Measurements from ENCODE around the gene DPH3.
"Not testable (repeated sequence)": the region's sequence is repeated elsewhere in the genome, so short reads cannot be mapped to it uniquely, and the experiment has no call there.

DPH3 gene

GRCh38 chr3:16264708-16265454, at the start of gene DPH3, which contains the start of gene OXNAD1:
Gene DPH3, minus strand, starts transcription at chr3:16264943. Its CDS starts 67 bp downstream, at chr3:16264876.
Gene OXNAD1, plus strand, starts transcription at chr3:16265212. Its CDS starts 5,741 bp downstream, at chr3:16270953.
- peak; percentile 99 for DNase-seq

- DNase-seq = no peak
Measured at GRCh38 chr3:16313886-16314645, 49.3 kb upstream of the DPH3 start.

- DNase-seq = peak; percentile 43
Measured at GRCh38 chr3:16311960-16312451, 47.3 kb upstream of the DPH3 start.

- DNase-seq = not testable (repeated sequence)
Measured at GRCh38 chr3:16310486-16310885, 45.7 kb upstream of the DPH3 start.

- peak; percentile 63 for DNase-seq
Measured at GRCh38 chr3:16309558-16309957, 44.8 kb upstream of the DPH3 start.

- DNase-seq = no peak
Measured at GRCh38 chr3:16308727-16309126, 44.0 kb upstream of the DPH3 start.

- DNase-seq = no peak
Measured at GRCh38 chr3:16307832-16308531, 43.2 kb upstream of the DPH3 start.

- peak; percentile 40 for DNase-seq
Measured at GRCh38 chr3:16305111-16305541, 40.4 kb upstream of the DPH3 start.

- no peak for DNase-seq
Measured at GRCh38 chr3:16304061-16305010, 39.6 kb upstream of the DPH3 start.

- no peak for DNase-seq
Measured at GRCh38 chr3:16303037-16303575, 38.4 kb upstream of the DPH3 start.

- DNase-seq = no peak
Measured at GRCh38 chr3:16302082-16302631, 37.4 kb upstream of the DPH3 start.

- no peak for DNase-seq
Measured at GRCh38 chr3:16301507-16301906, 36.8 kb upstream of the DPH3 start.

GRCh38 chr3:16300881-16301359, 36.2 kb upstream of the DPH3 start:
- peak; percentile 33 for DNase-seq

- no peak for DNase-seq
Measured at GRCh38 chr3:16300307-16300706, 35.6 kb upstream of the DPH3 start.

- no peak for DNase-seq
Measured at GRCh38 chr3:16299746-16300145, 35.0 kb upstream of the DPH3 start.

GRCh38 chr3:16298891-16299290, 34.1 kb upstream of the DPH3 start:
- no peak for DNase-seq

- no peak for DNase-seq
Measured at GRCh38 chr3:16297997-16298885, 33.5 kb upstream of the DPH3 start.

GRCh38 chr3:16295298-16295890, 30.7 kb upstream of the DPH3 start:
- DNase-seq = no peak

- no peak for DNase-seq
Measured at GRCh38 chr3:16294844-16295243, 30.1 kb upstream of the DPH3 start.

GRCh38 chr3:16290827-16291196, 26.1 kb upstream of the DPH3 start:
- DNase-seq = no peak

Measured in activated naive CD4-positive, alpha-beta T cell treated with Interleukin-2 at 50 U/mL for 16 hours (primary cell).